ENCODE data around the gene MCL1.
A peak's percentile ranks its signal among the peaks of the same experiment; 100 is the strongest.
"Not testable (repeated sequence)": the region's sequence is repeated elsewhere in the genome, so short reads cannot be mapped to it uniquely, and the experiment has no call there.

MCL1 gene

DNA sequence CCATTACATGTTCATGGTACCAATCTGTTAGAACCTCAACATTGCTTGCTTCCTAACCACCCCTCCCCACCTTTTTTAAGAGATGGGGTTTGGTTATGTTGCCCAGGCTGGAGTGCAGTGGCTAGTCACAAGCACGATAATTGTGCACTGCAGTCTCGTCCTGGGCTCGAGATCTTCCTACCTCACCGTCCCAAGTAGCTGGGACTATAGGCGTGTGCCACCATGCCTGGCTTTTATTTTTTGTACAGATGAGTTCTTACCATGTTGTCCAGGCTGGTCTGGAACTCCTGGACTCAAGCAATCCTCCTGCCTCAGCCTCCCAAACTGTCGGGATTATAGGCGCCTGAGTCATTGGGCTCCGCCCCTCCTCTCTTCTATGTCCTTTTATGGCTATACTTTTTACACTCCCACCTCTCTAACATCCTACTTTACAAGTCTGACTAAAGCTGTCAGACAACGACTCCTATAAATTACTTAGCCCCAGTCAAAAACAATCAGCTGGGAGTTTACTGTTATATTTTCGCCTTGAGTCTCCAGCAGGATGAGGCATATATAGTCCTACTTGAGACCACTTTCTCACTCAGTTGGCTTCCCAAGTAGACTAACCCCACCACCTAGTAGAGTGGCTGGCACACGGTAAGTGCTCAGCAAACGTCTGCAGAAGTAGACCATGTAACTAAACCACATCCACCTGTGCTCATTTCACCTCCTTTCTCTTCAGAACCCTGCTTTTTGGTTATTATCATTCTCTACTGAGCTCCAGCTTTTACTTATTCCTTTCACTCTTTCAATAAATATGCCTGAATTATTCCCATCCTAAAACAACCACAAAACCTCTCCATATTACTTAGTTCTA, 36.2 kb upstream of the MCL1 start:
- Histone ChIP-seq H3K4me1 (ENCODE audit: control insufficient read depth, insufficient read depth, low read length) (no peaks in the 10 kb centered on the region), H3K4me3 (ENCODE audit: low read depth, low read length) (no peak overlapping the region), H3K27me3 (ENCODE audit: control insufficient read depth, insufficient read depth, low read length) (no peaks in the 10 kb centered on the region)

DNA sequence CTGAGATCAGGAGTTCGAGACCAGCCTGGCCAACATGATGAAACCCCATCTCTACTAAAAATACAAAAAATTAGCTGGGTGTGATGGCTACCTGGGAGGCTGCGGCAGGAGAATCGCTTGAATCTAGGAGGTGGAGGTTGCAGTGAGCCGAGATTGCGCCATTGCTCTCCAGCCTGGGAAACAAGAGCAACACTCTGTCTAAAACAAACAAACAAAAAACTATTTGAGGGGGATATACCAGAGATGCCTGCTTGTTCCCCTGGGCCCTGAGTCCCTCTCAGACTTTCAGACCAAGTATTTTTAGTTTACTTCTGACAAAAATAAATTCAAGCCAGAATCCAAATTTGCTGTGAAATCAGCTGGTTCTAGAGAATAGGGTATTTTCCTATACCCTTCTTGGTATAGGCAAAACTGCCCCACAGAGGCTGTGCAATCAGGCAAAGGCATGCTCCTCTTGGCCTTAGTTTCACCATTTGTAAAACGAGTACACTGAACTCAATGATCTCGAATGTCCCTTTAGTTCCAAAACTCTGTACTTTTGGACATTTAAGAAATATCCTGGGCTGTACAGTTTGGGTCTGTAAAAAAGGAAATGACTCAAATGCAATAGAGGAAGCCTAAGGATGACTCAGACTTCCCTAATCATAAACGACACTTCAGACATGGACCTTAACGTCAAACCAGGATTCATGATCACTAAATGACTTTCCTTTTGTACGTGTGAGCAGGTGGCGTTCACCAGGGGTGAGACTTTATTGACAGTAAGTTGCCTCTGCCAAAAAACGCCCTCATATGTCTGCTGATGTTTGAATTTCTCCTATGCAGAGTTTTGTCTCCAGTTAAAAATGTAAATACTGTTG, 33.9 kb upstream of the MCL1 start:
- Histone ChIP-seq H3K27me3 (ENCODE audit: control insufficient read depth, insufficient read depth, low read length) (no peaks in the 10 kb centered on the region), H3K36me3 (ENCODE audit: control insufficient read depth, insufficient read depth, low read length) (peaks cover 38% of the 10 kb centered on the region), H3K4me3 (ENCODE audit: low read depth, low read length) (no peak overlapping the region), H3K9me3 (ENCODE audit: control insufficient read depth, insufficient read depth, low read length) (no peaks in the 10 kb centered on the region), H3K9ac (ENCODE audit: low read depth, low read length) (no peak overlapping the region), H3K4me1 (ENCODE audit: control insufficient read depth, insufficient read depth, low read length) (peaks cover 7% of the 10 kb centered on the region), H3K27ac (ENCODE audit: low read depth, low read length) (peak overlapping the region; percentile 46)

More for the DNA sequence above, 36.2 kb upstream of the MCL1 start:
- peak overlapping the region; percentile 21 for H3K27ac ChIP-seq (ENCODE audit: low read depth, low read length)
- H3K9ac ChIP-seq (ENCODE audit: low read depth, low read length) = no peak overlapping the region
- H3K9me3 ChIP-seq (ENCODE audit: control insufficient read depth, insufficient read depth, low read length) = no peaks in the 10 kb centered on the region
- H3K36me3 ChIP-seq (ENCODE audit: control insufficient read depth, insufficient read depth, low read length) = peaks cover 58% of the 10 kb centered on the region

- Histone ChIP-seq H3K4me1 (ENCODE audit: control insufficient read depth, insufficient read depth, low read length) (peaks cover 7% of the 10 kb centered on the region), H3K27ac (ENCODE audit: low read depth, low read length) (peak overlapping the region; percentile 74), H3K36me3 (ENCODE audit: control insufficient read depth, insufficient read depth, low read length) (peaks cover 31% of the 10 kb centered on the region), H3K9ac (ENCODE audit: low read depth, low read length) (no peak overlapping the region), H3K27me3 (ENCODE audit: control insufficient read depth, insufficient read depth, low read length) (no peaks in the 10 kb centered on the region), H3K9me3 (ENCODE audit: control insufficient read depth, insufficient read depth, low read length) (no peaks in the 10 kb centered on the region), H3K4me3 (ENCODE audit: low read depth, low read length) (no peak overlapping the region)
Observed at GRCh38 chr1:150612014-150612345, 32.6 kb upstream of the MCL1 start.

DNA sequence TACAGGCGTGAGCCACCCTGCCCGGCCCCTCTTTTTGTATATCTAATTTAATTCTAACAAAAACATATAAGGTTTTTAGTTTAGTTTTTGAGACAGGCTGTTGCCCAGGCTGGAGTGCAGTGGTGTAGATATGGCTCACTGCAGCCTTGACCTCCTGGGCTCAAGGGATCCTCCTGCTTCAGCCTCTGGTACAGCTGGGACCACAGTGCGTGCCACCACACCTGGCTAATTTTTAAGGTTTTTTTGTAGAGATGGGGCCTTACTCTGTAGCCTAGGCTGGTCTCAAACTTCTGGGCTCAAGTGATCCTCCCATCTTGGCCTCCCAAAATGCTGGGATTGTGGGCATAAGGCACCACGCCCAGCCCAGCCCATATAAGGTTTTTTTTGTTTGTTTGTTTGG, 31.2 kb upstream of the MCL1 start:
- Histone ChIP-seq H3K27me3 (ENCODE audit: control insufficient read depth, insufficient read depth, low read length) (no peaks in the 10 kb centered on the region), H3K9ac (ENCODE audit: low read depth, low read length) (no peak overlapping the region), H3K4me1 (ENCODE audit: control insufficient read depth, insufficient read depth, low read length) (peaks cover 7% of the 10 kb centered on the region), H3K27ac (ENCODE audit: low read depth, low read length) (no peak overlapping the region), H3K36me3 (ENCODE audit: control insufficient read depth, insufficient read depth, low read length) (peaks cover 19% of the 10 kb centered on the region), H3K4me3 (ENCODE audit: low read depth, low read length) (no peak overlapping the region), H3K9me3 (ENCODE audit: control insufficient read depth, insufficient read depth, low read length) (no peaks in the 10 kb centered on the region)

DNA sequence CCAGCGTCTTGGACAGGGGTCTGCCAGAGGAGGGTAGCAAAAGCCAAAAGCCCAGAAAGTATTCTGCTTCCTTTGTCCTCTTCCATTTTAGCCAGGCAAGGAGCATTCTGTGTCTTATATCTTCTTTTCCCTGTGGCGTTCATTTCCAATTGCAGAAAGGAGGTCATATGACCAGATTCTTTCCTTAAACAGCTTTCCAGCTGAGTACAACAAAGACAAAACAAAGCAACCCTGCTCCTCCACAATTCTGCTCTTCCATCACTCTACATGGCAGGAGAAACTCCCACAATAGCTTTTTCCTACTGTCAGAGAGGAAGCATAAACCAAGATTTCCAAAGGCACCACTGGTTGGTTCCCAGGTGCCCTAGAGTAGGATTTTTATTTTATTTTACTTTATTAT, 30.3 kb upstream of the MCL1 start:
- no peak overlapping the region for H3K9ac ChIP-seq (ENCODE audit: low read depth, low read length)
- peaks cover 13% of the 10 kb centered on the region for H3K36me3 ChIP-seq (ENCODE audit: control insufficient read depth, insufficient read depth, low read length)
- no peaks in the 10 kb centered on the region for H3K27me3 ChIP-seq (ENCODE audit: control insufficient read depth, insufficient read depth, low read length)
- H3K9me3 ChIP-seq (ENCODE audit: control insufficient read depth, insufficient read depth, low read length) = no peaks in the 10 kb centered on the region
- no peak overlapping the region for H3K4me3 ChIP-seq (ENCODE audit: low read depth, low read length)
- H3K27ac ChIP-seq (ENCODE audit: low read depth, low read length) = peak overlapping the region; percentile 81
- H3K4me1 ChIP-seq (ENCODE audit: control insufficient read depth, insufficient read depth, low read length) = peaks cover 10% of the 10 kb centered on the region

DNA sequence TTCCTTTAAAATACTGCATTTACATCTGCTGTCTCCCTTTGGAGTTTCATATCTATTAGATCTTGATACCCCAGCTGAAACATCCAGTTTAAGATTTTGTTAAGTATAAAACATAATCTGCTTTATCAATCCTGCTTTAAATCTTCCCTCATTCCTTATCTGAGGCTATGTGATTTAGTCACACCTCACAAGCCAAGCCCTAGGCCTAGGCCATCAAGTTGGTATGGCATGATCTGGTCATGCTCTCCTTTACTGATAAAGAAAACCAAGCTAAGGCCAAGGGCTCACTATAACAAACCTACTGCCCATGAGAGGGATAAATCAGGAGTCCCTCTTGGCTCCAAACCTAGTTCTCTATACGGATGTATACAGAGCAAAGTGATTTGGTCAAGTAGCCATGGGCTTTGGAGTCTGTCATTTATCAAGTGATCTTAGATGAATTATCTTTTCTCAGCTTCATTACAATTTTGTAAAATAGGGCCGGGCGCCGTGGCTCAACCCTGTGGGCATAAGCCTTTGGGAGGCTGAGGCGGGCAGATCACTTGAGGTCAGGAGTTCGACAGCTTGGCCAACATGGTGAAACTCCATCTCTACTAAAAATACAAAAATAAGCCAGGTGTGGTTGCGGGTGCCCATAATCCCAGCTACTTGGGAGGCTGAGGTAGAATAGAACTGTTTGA, 27.2 kb upstream of the MCL1 start:
- H3K4me3 ChIP-seq (ENCODE audit: low read depth, low read length) = no peak overlapping the region
- no peaks in the 10 kb centered on the region for H3K27me3 ChIP-seq (ENCODE audit: control insufficient read depth, insufficient read depth, low read length)
- no peak overlapping the region for H3K27ac ChIP-seq (ENCODE audit: low read depth, low read length)
- peaks cover 5% of the 10 kb centered on the region; the same call in 1 of the 2 replicates for H3K36me3 ChIP-seq (ENCODE audit: control insufficient read depth, insufficient read depth, low read length)
- H3K4me1 ChIP-seq (ENCODE audit: control insufficient read depth, insufficient read depth, low read length) = peaks cover 24% of the 10 kb centered on the region
- H3K9ac ChIP-seq (ENCODE audit: low read depth, low read length) = no peak overlapping the region
- H3K9me3 ChIP-seq (ENCODE audit: control insufficient read depth, insufficient read depth, low read length) = no peaks in the 10 kb centered on the region

GRCh38 chr1:150605451-150605731, 26.0 kb upstream of the MCL1 start:
- Histone ChIP-seq H3K4me1 (ENCODE audit: control insufficient read depth, insufficient read depth, low read length) (peaks cover 24% of the 10 kb centered on the region), H3K27ac (ENCODE audit: low read depth, low read length) (peak overlapping the region; percentile 97)
- H3K36me3 ChIP-seq (ENCODE audit: control insufficient read depth, insufficient read depth, low read length); H3K9ac ChIP-seq (ENCODE audit: low read depth, low read length); H3K9me3 ChIP-seq (ENCODE audit: control insufficient read depth, insufficient read depth, low read length); H3K4me3 ChIP-seq (ENCODE audit: low read depth, low read length); H3K27me3 ChIP-seq (ENCODE audit: control insufficient read depth, insufficient read depth, low read length): not testable (repeated sequence)

GRCh38 chr1:150604226-150604588, 24.8 kb upstream of the MCL1 start:
- peak overlapping the region; percentile 60 for H3K9ac ChIP-seq (ENCODE audit: low read depth, low read length)
- peaks cover 18% of the 10 kb centered on the region for H3K4me1 ChIP-seq (ENCODE audit: control insufficient read depth, insufficient read depth, low read length)
- no peaks in the 10 kb centered on the region for H3K9me3 ChIP-seq (ENCODE audit: control insufficient read depth, insufficient read depth, low read length)
- peak overlapping the region; percentile 97 for H3K27ac ChIP-seq (ENCODE audit: low read depth, low read length)
- peak overlapping the region; percentile 9; the same call in 1 of the 2 replicates for H3K4me3 ChIP-seq (ENCODE audit: low read depth, low read length)
- no peaks in the 10 kb centered on the region for H3K36me3 ChIP-seq (ENCODE audit: control insufficient read depth, insufficient read depth, low read length)
- no peaks in the 10 kb centered on the region for H3K27me3 ChIP-seq (ENCODE audit: control insufficient read depth, insufficient read depth, low read length)

DNA sequence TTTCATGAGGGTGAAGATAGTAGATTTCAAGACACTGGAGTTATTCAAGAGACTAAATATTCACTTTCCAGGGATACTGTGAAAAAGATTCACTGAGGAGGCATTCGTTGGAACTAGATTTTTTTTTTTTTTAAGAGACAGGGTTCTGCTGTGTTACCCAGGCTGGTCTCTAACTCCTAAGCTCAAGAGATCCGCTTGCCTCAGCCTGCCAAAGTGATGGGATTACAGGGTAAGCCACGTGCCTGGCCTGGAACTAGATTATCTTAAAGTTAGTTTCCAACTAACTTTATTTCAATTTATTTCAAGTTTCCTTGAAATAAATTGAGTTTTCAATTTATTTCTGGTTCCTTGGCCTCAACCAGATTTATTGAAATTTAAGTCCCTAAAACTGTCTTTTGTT, 24.3 kb upstream of the MCL1 start:
- Histone ChIP-seq H3K9ac (ENCODE audit: low read depth, low read length) (no peak overlapping the region), H3K36me3 (ENCODE audit: control insufficient read depth, insufficient read depth, low read length) (no peaks in the 10 kb centered on the region), H3K9me3 (ENCODE audit: control insufficient read depth, insufficient read depth, low read length) (no peaks in the 10 kb centered on the region), H3K4me3 (ENCODE audit: low read depth, low read length) (no peak overlapping the region), H3K4me1 (ENCODE audit: control insufficient read depth, insufficient read depth, low read length) (peaks cover 17% of the 10 kb centered on the region), H3K27ac (ENCODE audit: low read depth, low read length) (peak overlapping the region; percentile 97), H3K27me3 (ENCODE audit: control insufficient read depth, insufficient read depth, low read length) (no peaks in the 10 kb centered on the region)

DNA sequence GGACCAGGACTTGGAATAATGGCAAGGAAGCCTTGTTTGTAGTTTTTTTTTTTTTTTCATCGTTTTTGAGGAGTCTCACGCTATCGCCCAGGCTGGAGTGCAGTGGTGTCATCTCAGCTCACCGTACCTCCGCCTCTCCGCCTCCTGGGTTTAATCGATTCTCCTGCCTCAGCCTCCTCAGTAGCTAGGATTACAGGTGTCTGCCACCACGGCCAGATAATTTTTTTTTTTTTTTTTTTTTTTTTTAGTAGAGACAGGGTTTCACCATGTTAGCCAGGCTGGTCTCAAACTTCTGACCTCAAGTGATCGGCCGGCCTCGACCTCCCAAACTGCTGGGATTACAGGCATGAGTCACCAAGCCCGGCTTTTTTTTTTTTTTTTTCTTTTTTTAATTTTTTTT, 23.0 kb upstream of the MCL1 start:
- H3K27me3 ChIP-seq (ENCODE audit: control insufficient read depth, insufficient read depth, low read length); H3K27ac ChIP-seq (ENCODE audit: low read depth, low read length); H3K36me3 ChIP-seq (ENCODE audit: control insufficient read depth, insufficient read depth, low read length); H3K9ac ChIP-seq (ENCODE audit: low read depth, low read length); H3K4me3 ChIP-seq (ENCODE audit: low read depth, low read length); H3K9me3 ChIP-seq (ENCODE audit: control insufficient read depth, insufficient read depth, low read length): not testable (repeated sequence)
- H3K4me1 ChIP-seq (ENCODE audit: control insufficient read depth, insufficient read depth, low read length) = peaks cover 17% of the 10 kb centered on the region

DNA sequence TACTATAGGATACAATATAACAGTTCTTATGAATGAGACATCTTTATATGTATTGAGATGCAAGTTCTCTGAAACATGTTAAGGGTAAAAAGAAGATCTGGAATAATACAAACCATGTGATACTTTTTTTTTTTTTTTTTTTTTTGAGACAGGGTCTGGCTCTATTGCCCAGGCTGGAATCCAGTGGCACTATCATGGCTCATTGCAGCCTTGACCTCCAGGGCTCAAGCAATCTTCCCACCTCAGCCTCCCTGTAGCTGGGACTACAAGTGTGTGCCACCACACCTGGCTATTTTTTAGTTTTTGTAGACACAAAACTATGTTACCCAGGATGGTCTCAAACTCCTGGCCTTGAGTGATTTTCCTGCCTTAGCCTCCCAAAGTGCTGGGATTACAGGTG, 22.1 kb upstream of the MCL1 start:
- H3K9me3 ChIP-seq (ENCODE audit: control insufficient read depth, insufficient read depth, low read length) = no peaks in the 10 kb centered on the region
- no peak overlapping the region for H3K27ac ChIP-seq (ENCODE audit: low read depth, low read length)
- no peaks in the 10 kb centered on the region for H3K36me3 ChIP-seq (ENCODE audit: control insufficient read depth, insufficient read depth, low read length)
- no peak overlapping the region for H3K9ac ChIP-seq (ENCODE audit: low read depth, low read length)
- no peaks in the 10 kb centered on the region for H3K27me3 ChIP-seq (ENCODE audit: control insufficient read depth, insufficient read depth, low read length)
- no peak overlapping the region for H3K4me3 ChIP-seq (ENCODE audit: low read depth, low read length)
- H3K4me1 ChIP-seq (ENCODE audit: control insufficient read depth, insufficient read depth, low read length) = peaks cover 17% of the 10 kb centered on the region
